ENCODE results near the gene CCR8. TPM values are rescaled to one million over a fixed set of nuclear protein-coding genes. Genes with fewer than 3 reads are reported as not detected.

CCR8 gene
- total and polyA plus RNA-seq, 8 donors, result not detected

DNA sequence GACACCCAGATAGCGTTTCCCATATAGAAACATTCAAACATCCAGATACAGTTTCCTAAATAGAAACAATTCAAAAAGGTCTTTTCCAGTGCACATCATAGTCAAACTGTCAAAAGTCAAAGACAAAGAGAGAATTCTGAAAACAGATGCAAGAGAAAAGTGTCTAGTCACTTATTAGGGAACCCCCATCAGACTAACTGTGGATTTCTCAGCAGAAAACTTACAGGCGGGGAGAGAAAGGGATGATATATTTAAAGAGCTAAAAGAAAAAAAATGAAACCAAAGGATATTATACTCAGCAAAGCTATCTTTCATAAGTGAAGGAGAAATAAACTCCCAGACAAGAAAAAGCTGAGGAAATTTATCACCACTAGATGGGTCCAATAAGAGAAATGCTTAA is 27.3 kb upstream of the CCR8 start:
- no peak for FAIRE-seq
- intact Hi-C loops (cut with DNase I), result no loop called here
- H3K27ac ChIP-seq, result no peak overlapping the region
- no peaks in the 10 kb centered on the region for H3K27me3 ChIP-seq
- no peak for DNase-seq
- 91 to 95% methylated on average over 2 of the region's 2 CpGs for WGBS, 2 donors
- no peak overlapping the region for H3K4me3 ChIP-seq
- ATAC-seq, result no peak
- no peaks in the 10 kb centered on the region for H3K4me1 ChIP-seq
- TF ChIP-seq, protein P1, sequence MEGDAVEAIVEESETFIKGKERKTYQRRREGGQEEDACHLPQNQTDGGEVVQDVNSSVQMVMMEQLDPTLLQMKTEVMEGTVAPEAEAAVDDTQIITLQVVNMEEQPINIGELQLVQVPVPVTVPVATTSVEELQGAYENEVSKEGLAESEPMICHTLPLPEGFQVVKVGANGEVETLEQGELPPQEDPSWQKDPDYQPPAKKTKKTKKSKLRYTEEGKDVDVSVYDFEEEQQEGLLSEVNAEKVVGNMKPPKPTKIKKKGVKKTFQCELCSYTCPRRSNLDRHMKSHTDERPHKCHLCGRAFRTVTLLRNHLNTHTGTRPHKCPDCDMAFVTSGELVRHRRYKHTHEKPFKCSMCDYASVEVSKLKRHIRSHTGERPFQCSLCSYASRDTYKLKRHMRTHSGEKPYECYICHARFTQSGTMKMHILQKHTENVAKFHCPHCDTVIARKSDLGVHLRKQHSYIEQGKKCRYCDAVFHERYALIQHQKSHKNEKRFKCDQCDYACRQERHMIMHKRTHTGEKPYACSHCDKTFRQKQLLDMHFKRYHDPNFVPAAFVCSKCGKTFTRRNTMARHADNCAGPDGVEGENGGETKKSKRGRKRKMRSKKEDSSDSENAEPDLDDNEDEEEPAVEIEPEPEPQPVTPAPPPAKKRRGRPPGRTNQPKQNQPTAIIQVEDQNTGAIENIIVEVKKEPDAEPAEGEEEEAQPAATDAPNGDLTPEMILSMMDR (IDR thresholded peaks at IDR 0.05), result no peak
- H3K9me3 ChIP-seq, result no peaks in the 10 kb centered on the region
- no peaks in the 10 kb centered on the region for H3K36me3 ChIP-seq

DNA sequence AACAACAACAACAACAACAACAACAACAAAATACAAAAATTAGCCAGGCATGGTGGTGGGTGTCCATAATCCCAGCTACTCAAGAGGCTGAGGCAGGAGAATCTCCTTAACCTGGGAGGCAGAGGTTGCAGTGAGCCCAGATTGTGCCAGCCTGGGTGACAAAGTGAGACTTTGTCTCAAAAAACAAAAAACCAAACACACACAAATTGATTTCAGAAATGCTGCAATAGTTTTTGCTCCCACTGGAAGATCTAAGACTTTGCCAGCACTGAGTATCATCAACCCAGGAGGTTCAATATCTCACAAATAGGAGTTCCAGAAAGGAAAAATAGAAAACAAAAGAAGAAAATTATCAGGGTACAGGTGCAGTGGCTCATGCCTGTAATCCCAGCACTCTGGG is 16.2 kb upstream of the CCR8 start:
- intact Hi-C loops (cut with DNase I), result no loop called here
- Histone ChIP-seq H3K9me3 (no peaks in the 10 kb centered on the region), H3K27me3 (no peaks in the 10 kb centered on the region), H3K4me1 (peaks cover 0 to 6% (median 0%) of the 10 kb centered on the region in 3 donors), H3K36me3 (no peaks in the 10 kb centered on the region), H3K27ac (no peak overlapping the region), H3K4me3 (no peak overlapping the region)
- DNase-seq (no peak), ATAC-seq (no peak), FAIRE-seq (no peak)
- TF ChIP-seq, protein P1 (IDR thresholded peaks at IDR 0.05), result no peak

DNA sequence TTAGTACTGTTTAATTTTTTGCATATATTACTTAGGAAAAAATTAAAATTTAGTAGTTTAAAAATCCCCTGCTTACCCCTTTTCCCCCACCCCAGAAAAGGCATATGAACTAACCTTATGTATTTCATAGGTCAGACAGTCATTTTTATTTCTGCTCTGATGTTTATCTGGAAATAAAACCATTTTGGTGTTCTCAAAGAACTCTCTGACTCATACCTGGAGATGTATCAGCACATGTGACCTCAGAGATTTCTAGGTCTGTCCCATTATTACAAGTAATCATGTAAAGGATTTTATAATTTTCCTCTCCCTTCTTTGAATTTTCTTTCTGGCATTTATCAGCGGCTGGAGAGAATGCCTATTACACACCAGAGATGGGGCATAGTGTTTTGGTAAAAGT is 14.1 kb upstream of the CCR8 start:
- no peak overlapping the region for H3K4me3 ChIP-seq
- ATAC-seq, result no peak
- intact Hi-C loops (cut with DNase I), result no loop called here

DNA sequence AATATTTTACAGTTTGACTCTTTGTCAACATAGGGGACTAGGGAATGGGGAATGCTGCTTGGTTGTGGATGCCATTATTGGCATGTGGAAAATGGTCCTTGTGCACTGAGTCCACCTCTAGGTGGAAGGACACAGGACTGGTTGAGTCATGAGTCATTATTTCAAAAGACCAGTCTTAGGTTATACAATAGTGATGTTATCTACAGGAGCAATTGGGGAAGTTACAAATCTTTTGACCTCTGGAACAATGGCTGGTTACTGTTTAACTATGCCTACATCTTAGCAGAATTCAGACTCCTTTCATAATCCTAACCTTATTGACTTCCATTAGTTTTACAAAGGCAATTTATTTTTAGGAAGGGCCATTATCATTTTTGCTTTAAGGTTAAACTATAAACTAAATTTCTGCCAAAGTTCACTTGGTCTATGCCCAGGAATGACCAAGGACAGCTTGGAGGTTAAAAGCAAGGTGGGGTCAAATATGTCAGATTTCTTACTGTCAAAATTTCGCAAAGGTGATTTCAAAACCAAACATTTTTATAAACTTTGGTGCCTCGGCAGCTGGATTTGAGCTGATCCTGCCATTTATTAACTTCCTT is 11.8 kb upstream of the CCR8 start:
- FAIRE-seq, result peak; percentile 73
- Histone ChIP-seq H3K36me3 (no peaks in the 10 kb centered on the region), H3K27ac (no peak overlapping the region), H3K4me1 (peaks cover 0 to 6% (median 0%) of the 10 kb centered on the region in 3 donors), H3K9me3 (no peaks in the 10 kb centered on the region), H3K27me3 (no peaks in the 10 kb centered on the region), H3K4me3 (no peak overlapping the region)
- no peak for DNase-seq
- intact Hi-C loops (cut with DNase I), result no loop called here
- ATAC-seq, result peak; percentile 50 to 93 (median 76)
- 18 to 28% methylated on average over 2 of the region's 2 CpGs for WGBS, 2 donors
- TF ChIP-seq, protein P1 (IDR thresholded peaks at IDR 0.05), result no peak

More for the DNA sequence above, 14.1 kb upstream of the CCR8 start:
- TF ChIP-seq, protein P1 (IDR thresholded peaks at IDR 0.05), result no peak
- Histone ChIP-seq H3K27ac (no peak overlapping the region), H3K27me3 (no peaks in the 10 kb centered on the region), H3K9me3 (no peaks in the 10 kb centered on the region), H3K36me3 (no peaks in the 10 kb centered on the region), H3K4me1 (peaks cover 0 to 6% (median 0%) of the 10 kb centered on the region in 3 donors)
- 100% methylated on average over 1 of the region's 1 CpG for WGBS, 2 donors
- no peak for FAIRE-seq
- DNase-seq, result no peak

DNA sequence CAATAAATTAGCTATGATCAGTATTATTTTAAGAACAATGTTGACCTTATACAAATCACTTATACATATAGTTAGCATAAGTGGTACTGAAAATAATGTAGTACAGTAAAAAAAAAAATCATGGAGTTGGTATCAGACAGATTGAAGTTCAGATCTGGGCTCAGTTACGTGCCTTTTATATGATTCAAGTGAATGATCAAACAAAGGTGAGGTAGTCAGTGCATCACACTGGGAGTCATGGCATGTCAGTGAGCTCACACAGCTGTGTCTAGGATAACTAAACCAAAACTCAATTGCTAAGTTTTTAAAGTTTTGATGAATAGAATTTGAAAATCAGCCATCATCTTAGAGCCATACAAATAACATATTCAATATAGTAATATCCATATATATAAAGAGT is 11.2 kb upstream of the CCR8 start:
- no peak for ATAC-seq
- DNase-seq, result no peak
- intact Hi-C loops (cut with DNase I), result no loop called here
- WGBS, 2 donors, result 77 to 83% methylated on average over 1 of the region's 1 CpG
- peaks cover 0 to 6% (median 0%) of the 10 kb centered on the region in 3 donors for H3K4me1 ChIP-seq
- no peak overlapping the region for H3K27ac ChIP-seq
- TF ChIP-seq, protein P1 (IDR thresholded peaks at IDR 0.05), result no peak
- H3K9me3 ChIP-seq, result no peaks in the 10 kb centered on the region
- no peaks in the 10 kb centered on the region for H3K27me3 ChIP-seq
- no peak for FAIRE-seq
- no peak overlapping the region for H3K4me3 ChIP-seq
- H3K36me3 ChIP-seq, result no peaks in the 10 kb centered on the region
